Subcutaneous abdominal adipose tissue (tissue), 5 donors: ENCODE measurements around the gene GNLY.

Source experiments
- H3K27ac ChIP-seq: one replicate; pipeline ENCODE4 v1.7.0; 2013; ENCODE audit warnings: low read depth, mild to moderate bottlenecking, inconsistent platforms, low read length, moderate library complexity
- H3K27me3 ChIP-seq, 5 donors: one replicate each; pipeline ENCODE4 v1.7.0; 2013; ENCODE audit warnings: low read length in 5 of 5, inconsistent platforms in 1 of 5; ENCODE audit not compliant: control insufficient read depth in 5 of 5, insufficient read depth in 4 of 5
- H3K36me3 ChIP-seq, 5 donors: one replicate each; pipeline ENCODE4 v1.7.0; 2013; ENCODE audit warnings: low read length in 5 of 5; ENCODE audit not compliant: control insufficient read depth in 5 of 5, insufficient read depth in 5 of 5
- H3K4me1 ChIP-seq, 5 donors: one replicate each; pipeline ENCODE4 v1.7.0; 2013; ENCODE audit warnings: low read length in 5 of 5, mild to moderate bottlenecking in 3 of 5, moderate library complexity in 1 of 5; ENCODE audit not compliant: control insufficient read depth in 5 of 5, insufficient read depth in 5 of 5
- H3K4me3 ChIP-seq, 5 donors: one replicate each; pipeline ENCODE4 v1.7.0; 2013; ENCODE audit warnings: low read length in 5 of 5, low read depth in 1 of 5
- H3K9ac ChIP-seq, 5 donors: one replicate each; pipeline ENCODE4 v1.7.0; 2013; ENCODE audit warnings: low read length in 5 of 5, mild to moderate bottlenecking in 4 of 5, moderate library complexity in 3 of 5
- H3K9me3 ChIP-seq, 5 donors: one replicate each; pipeline ENCODE4 v1.7.0; 2013; ENCODE audit warnings: low read length in 5 of 5; ENCODE audit not compliant: control insufficient read depth in 5 of 5
- donor health status: healthy.
- donor health status: healthy.
- donor health status: healthy.
- donor health status: healthy.
- donor health status: healthy.

GNLY gene

GRCh38 chr2:85698184-85698879 lies 4.2 kb downstream of the GNLY start:
- Histone ChIP-seq H3K4me1 (peaks cover 0 to 18% (median 9%) of the 10 kb centered on the region in 5 donors), H3K9me3 (no peaks in the 10 kb centered on the region), H3K9ac (no peak overlapping the region), H3K27ac (no peak overlapping the region), H3K36me3 (no peaks in the 10 kb centered on the region), H3K27me3 (no peaks in the 10 kb centered on the region), H3K4me3 (no peak overlapping the region)

- H3K9ac ChIP-seq: no peak overlapping the region
- peaks cover 0 to 18% (median 9%) of the 10 kb centered on the region in 5 donors for H3K4me1 ChIP-seq
- H3K4me3 ChIP-seq: no peak overlapping the region
- no peaks in the 10 kb centered on the region for H3K9me3 ChIP-seq
- H3K27me3 ChIP-seq: no peaks in the 10 kb centered on the region
- H3K27ac ChIP-seq: no peak overlapping the region
- H3K36me3 ChIP-seq: no peaks in the 10 kb centered on the region
Observed at GRCh38 chr2:85698880-85699254, 4.7 kb downstream of the GNLY start.

GRCh38 chr2:85699325-85699724 lies 5.2 kb downstream of the GNLY start:
- Histone ChIP-seq H3K4me3 (no peak overlapping the region), H3K27ac (no peak overlapping the region), H3K9me3 (no peaks in the 10 kb centered on the region), H3K4me1 (peaks cover 0 to 23% (median 10%) of the 10 kb centered on the region in 5 donors), H3K9ac (no peak overlapping the region), H3K36me3 (no peaks in the 10 kb centered on the region), H3K27me3 (no peaks in the 10 kb centered on the region)

GRCh38 chr2:85702172-85702571 lies 8.0 kb downstream of the GNLY start:
- H3K9me3 ChIP-seq: no peaks in the 10 kb centered on the region
- no peaks in the 10 kb centered on the region for H3K36me3 ChIP-seq
- H3K4me1 ChIP-seq: peaks cover 14 to 37% (median 28%) of the 10 kb centered on the region in 5 donors
- H3K27me3 ChIP-seq: no peaks in the 10 kb centered on the region
- no peak overlapping the region for H3K27ac ChIP-seq
- no peak overlapping the region for H3K9ac ChIP-seq
- no peak overlapping the region for H3K4me3 ChIP-seq

GRCh38 chr2:85702800-85703199 lies 8.6 kb downstream of the GNLY start:
- no peaks in the 10 kb centered on the region for H3K36me3 ChIP-seq
- no peaks in the 10 kb centered on the region for H3K27me3 ChIP-seq
- no peak overlapping the region for H3K27ac ChIP-seq
- no peak overlapping the region for H3K9ac ChIP-seq
- no peak overlapping the region for H3K4me3 ChIP-seq
- peaks cover 17 to 35% (median 31%) of the 10 kb centered on the region in 5 donors for H3K4me1 ChIP-seq
- no peaks in the 10 kb centered on the region for H3K9me3 ChIP-seq

- no peaks in the 10 kb centered on the region for H3K27me3 ChIP-seq
- no peak overlapping the region for H3K27ac ChIP-seq
- no peak overlapping the region for H3K4me3 ChIP-seq
- no peaks in the 10 kb centered on the region for H3K36me3 ChIP-seq
- peaks cover 17 to 35% (median 32%) of the 10 kb centered on the region in 5 donors for H3K4me1 ChIP-seq
- H3K9ac ChIP-seq: no peak overlapping the region
- H3K9me3 ChIP-seq: no peaks in the 10 kb centered on the region
Observed at GRCh38 chr2:85703329-85703728, 9.2 kb downstream of the GNLY start.

GRCh38 chr2:85704038-85704437 lies 9.9 kb downstream of the GNLY start:
- H3K4me3 ChIP-seq: no peak overlapping the region
- no peaks in the 10 kb centered on the region for H3K36me3 ChIP-seq
- no peaks in the 10 kb centered on the region for H3K9me3 ChIP-seq
- no peaks in the 10 kb centered on the region for H3K27me3 ChIP-seq
- no peak overlapping the region for H3K9ac ChIP-seq
- peaks cover 17 to 39% (median 36%) of the 10 kb centered on the region in 5 donors for H3K4me1 ChIP-seq
- no peak overlapping the region for H3K27ac ChIP-seq

GRCh38 chr2:85704800-85705679 lies 10.9 kb downstream of the GNLY start:
- H3K9ac ChIP-seq: peak overlapping the region in 3 of 5 donors; percentile 31 to 74 (median 35)
- no peaks in the 10 kb centered on the region for H3K36me3 ChIP-seq
- no peaks in the 10 kb centered on the region for H3K9me3 ChIP-seq
- H3K27me3 ChIP-seq: no peaks in the 10 kb centered on the region
- H3K27ac ChIP-seq: peak overlapping the region; percentile 42
- H3K4me3 ChIP-seq: peak overlapping the region in 1 of 5 donors; percentile 4
- peaks cover 17 to 49% (median 44%) of the 10 kb centered on the region in 5 donors for H3K4me1 ChIP-seq

- H3K9me3 ChIP-seq: no peaks in the 10 kb centered on the region
- no peaks in the 10 kb centered on the region for H3K27me3 ChIP-seq
- H3K36me3 ChIP-seq: no peaks in the 10 kb centered on the region
- H3K27ac ChIP-seq: peak overlapping the region; percentile 42
- H3K9ac ChIP-seq: peak overlapping the region in 3 of 5 donors; percentile 21 to 74 (median 25)
- H3K4me3 ChIP-seq: no peak overlapping the region
- H3K4me1 ChIP-seq: peaks cover 20 to 55% (median 50%) of the 10 kb centered on the region in 5 donors
Observed at GRCh38 chr2:85705680-85706039, 11.5 kb downstream of the GNLY start.

GRCh38 chr2:85706063-85706462 lies 11.9 kb downstream of the GNLY start:
- Histone ChIP-seq H3K4me3 (peak overlapping the region in 1 of 5 donors; percentile 4), H3K9me3 (no peaks in the 10 kb centered on the region), H3K27me3 (no peaks in the 10 kb centered on the region), H3K27ac (peak overlapping the region; percentile 42), H3K36me3 (no peaks in the 10 kb centered on the region), H3K9ac (peak overlapping the region in 2 of 5 donors; percentile 21 to 25), H3K4me1 (peaks cover 20 to 59% (median 54%) of the 10 kb centered on the region in 5 donors)
